GM18520 (cell line): ENCODE measurements around the gene PPP1R3G.

ENCODE experiments used
- ATAC-seq: cut with Tn5 transposase; IDR thresholded peaks from one replicate; pipeline ENCODE4 v1.9.1; 2021; ENCODE audit not compliant: unreplicated experiment

Gene PPP1R3G

DNA sequence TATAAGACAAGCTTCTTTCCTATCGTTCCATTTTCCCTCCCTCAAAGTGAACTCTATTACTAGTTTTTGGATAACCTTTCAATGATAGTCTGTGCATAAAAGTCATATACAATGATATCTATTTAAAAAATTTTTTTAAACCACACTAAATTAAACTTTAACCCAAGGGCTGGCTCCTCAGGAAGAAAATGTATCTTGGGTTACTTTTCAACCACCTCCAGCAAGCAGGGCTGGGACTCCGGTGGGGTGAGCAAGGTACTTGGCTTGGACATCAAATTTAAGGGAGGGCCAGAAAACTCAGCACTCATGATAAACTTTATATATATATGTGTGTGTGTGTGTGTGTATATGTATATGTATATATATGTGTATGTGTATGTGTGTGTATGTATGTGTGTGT lies 13.9 kb upstream of the PPP1R3G start:
- ATAC-seq: no peak

DNA sequence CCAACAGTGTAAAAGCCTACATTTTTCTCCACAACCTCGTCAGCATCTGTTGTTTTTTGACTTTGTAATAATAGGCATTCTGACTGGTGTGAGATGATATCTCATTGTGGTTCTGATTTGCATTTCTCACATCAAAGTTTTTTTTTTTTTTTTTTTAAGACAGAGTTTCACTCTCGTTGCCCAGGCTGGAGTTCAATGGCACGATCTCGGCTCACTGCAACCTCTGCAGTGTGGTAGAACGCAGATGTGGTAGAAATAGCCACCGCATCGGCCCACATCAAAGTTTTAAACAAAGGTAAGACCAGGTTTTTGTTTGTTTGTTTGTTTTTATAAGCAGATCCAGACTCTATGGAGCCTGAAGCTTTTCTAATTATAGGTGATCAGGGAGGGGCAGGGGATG lies 12.7 kb upstream of the PPP1R3G start:
- no peak for ATAC-seq

DNA sequence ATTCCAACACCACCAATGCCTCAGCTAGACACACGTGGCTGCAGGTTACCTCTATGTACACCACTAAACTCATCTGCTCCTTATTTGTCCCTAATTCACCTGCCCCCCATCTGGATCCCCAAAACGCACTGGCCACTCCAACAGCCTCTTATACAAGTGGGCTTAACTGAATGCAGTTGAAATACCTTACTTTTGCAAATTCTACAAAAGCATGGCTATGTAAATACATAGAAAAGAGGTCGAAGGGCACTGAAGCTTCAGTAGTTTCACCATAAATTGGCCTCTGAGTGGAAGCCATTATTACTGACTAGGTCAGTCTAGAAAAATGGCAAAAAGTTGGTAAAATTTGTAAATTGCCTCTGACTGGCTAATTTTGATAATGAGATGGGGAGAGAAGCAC lies 11.1 kb upstream of the PPP1R3G start:
- no peak for ATAC-seq

DNA sequence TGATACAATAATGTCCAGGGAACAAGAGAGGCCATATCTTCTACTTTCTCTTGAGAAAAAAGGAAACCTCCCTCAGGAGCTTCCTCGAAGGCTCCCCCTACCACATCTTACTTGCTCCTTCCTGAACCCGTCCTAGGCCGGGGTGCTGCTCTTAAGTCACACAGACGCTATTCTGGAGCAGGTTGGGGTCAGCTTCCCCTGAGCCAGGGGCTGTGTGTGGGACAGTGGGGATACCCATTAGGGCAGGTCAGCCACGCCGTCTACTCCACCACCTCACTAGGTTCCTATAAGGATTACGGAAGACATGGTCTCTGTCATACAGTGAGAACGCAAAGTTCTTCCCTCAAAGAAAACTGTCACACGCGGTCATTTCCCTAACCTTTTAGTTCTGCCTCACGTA lies 8.2 kb upstream of the PPP1R3G start:
- ATAC-seq: no peak

DNA sequence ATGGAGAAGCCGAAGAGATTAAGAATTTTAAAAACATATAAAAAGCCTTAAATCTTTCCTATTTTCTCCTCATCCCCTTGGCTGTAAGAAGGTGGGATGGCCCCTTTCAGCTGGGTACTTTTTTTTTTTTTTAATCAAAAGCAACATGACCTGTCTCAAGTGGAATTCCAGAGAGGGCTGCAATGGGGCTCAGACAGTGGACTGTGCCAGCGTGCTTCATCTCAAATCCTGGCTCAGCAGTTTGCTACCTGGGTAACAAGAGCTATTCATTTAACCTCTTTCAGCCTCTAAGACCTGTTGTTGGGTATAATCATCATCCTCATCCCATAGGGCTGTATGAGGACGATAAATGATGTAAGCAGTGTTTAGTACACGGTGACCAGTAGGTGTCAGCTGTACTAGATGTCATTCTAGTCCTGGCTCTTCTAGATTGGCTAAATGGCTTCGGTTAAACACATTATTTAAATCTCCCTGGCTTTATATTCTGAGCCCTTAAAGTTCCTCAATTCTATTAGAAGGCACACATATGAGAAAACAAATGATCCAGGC lies 6.9 kb upstream of the PPP1R3G start:
- ATAC-seq: no peak

DNA sequence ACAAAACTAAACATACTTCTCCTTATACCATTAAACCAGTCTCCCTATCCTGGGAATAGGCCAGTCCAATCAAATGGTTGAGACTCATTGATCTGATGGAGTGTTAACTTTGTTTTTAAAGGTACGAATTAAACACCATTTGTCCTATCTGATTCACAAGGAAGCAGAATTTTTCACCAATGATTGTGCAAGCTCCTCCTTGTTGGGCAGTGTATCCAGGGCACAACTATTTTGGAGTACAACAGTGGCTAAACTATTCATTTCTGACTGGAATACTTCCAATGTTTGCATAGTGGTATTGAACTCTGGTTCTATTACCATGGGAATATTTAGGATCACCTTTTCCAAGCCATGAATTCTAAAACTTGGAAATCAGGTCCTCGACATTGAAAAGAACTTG lies 5.4 kb upstream of the PPP1R3G start:
- ATAC-seq: no peak

DNA sequence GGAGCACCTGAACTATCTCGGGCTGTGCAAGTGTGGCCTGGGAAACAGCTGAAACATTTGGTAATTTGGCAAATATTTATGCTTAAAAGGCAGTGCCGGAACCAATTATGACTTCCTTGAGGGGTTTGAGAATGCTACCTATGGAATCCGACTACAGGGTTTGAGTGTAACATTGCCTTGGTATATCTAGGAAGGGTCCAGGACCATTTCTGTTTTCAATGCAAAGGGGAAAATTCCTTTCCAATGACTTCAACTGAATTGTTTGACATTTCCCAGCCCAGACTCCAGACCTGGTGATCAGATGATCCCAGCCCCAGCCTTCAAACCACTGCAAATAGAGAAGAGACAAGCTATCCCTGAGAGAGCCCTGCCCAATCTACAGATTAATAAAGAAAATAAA lies 4.6 kb upstream of the PPP1R3G start:
- ATAC-seq: no peak

DNA sequence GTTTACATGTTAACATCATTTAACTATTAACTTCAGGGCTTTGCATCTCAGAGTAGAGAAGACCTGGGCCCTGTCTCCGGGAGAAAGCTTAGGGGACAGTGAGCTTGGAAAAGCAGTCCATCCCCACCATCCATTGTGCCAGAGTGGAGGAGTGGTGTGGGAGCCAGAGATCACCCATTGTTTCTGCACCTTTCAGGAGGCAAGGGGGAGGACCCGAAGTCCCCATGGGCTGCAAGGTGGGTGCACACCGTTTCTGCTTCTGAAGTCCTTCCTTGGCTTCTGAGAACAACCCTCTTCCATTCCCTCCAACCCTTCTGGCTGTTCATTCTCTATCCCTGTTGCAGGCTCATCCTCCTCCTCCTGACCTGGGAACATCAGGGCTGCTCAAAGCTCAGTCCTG lies 4.0 kb upstream of the PPP1R3G start:
- no peak for ATAC-seq

DNA sequence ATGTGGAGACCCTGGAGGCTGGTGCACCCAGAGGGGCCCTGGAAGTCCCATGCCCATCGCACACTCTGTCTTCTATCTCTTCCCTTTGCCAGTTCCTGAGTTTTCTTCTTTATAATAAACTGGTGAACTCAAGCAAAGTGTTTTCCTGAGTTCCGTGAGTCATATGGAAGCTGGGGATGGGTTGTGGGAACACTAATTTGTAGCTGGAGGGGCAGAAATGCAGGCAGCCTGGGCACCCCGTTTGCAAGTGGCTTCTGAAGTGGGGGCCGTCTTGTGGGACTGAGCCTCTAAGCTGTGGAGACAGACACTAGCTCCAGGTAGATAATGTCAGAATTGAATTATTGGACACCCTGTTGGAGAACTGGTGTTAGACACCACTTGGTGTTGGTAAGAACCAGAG lies 3.2 kb upstream of the PPP1R3G start:
- no peak for ATAC-seq

DNA sequence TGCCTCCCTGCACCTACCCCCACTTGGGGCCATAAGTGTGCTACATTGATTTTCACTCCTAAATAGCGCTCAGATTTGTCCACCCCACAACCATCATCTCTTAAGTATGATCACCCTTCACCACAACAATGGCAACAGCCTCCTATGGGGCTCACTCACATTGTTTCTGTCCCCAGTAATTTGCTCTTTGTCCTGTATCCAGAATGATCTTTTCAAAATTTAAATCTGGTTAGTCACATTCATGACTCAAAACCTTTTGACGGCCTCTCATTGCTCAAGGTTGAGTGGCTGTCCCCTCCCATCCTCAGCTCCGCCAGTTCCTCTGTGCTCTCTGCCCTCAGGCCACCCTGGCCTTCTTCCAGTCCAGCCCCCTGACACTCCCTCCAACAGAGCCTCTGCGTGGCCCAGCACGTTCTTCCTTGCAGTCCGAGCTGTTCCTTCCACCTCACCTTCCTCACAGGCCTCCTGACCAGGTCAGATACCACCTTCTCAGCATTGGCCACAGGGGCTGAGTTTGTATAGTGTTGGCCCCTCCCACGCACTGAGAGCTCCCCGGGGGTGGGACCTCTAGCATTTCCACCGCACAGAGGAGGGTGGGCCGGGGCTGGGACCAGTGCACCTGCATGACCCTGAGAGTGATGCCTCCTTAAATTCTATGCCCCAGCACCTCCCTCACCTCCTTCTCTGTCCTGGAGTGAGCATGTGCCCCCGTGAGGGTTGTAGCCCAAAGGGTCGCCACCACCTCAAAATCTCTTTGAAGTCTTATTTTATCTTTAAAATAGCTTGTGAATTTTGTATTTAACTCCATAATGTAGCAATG lies 2.4 kb upstream of the PPP1R3G start:
- ATAC-seq: no peak

DNA sequence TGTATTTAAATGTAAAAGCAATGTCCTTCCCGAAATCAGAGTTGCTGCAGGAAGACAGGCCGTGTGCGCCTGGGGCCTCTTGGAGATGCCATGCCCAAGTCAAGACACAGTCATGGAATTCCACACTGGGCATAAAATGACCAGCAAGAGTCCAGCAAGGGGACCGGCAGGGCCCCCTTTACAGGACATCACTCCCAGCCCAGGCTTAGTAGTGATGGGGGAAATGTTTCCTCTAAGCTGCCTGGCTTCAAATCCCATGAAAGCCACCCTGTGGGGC lies 1.9 kb upstream of the PPP1R3G start:
- ATAC-seq: no peak

DNA sequence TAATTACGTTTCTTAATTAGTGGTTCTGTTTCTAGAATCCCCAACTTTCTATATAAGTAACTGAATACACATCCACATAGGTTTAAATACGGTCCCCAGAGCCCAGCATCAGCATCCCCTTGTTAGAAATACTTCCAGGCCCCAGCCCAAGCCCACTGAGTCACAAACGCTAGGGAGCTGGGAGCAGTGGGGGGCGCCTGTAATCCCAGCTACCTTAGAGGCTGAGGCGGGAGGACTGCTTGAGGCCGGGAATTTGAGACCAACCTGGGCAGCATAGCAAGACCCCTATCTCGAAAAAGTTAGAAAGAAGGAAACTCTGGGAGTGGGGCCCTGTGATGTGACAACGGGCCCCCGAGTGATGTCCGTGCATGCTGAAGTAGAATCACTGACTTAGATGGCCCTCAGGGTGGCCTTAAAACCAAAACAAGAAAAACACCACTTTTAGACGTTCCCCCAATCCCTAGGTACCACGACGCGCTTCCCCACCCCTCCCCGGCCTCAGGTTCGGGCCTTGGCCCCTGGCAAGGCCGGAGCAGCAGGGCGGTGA lies 1.3 kb upstream of the PPP1R3G start:
- ATAC-seq: no peak

DNA sequence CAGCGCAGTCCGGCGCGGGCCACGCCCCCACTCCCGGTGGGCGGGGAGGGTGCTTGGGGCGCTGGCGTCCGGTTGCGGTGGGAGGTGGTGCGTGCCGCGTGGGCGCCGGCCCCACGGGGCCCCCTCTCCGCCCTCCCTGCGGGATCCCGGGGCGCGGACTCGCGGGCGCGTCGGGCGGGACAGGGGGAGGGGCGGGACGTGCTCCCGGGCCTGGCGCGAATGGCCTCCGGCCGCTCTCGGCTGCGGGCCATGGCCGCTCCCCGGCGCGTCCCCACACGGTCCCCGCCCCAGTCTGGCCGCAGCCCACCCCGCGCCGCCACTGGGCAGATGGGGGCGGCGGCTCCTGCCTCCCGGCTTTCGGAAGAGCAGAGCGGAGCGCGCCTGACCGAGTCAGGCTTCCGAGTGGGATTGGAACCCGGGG lies 771 bp upstream of the PPP1R3G start:
- no peak for ATAC-seq

DNA sequence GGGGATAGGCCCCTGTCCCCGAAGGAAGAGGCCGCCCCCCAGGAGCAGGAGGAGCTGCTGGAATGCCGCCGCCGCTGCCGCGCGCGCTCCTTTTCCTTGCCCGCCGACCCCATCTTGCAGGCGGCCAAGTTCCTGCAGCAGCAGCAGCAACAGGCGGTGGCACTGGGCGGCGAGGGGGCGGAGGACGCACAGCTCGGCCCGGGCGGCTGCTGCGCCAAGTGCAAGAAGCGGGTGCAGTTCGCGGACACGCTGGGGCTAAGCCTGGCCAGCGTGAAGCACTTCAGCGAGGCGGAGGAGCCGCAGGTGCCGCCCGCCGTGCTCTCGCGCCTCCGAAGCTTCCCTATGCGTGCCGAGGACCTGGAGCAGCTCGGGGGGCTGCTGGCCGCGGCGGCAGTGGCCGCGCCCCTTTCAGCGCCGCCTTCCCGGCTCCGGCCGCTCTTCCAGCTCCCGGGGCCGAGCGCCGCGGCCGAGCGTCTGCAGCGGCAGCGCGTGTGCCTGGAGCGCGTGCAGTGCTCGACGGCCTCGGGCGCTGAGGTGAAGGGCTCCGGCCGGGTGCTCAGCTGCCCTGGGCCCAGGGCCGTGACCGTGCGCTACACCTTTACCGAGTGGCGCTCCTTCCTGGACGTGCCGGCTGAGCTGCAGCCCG lies 630 bp downstream of the PPP1R3G start:
- ATAC-seq: no peak

DNA sequence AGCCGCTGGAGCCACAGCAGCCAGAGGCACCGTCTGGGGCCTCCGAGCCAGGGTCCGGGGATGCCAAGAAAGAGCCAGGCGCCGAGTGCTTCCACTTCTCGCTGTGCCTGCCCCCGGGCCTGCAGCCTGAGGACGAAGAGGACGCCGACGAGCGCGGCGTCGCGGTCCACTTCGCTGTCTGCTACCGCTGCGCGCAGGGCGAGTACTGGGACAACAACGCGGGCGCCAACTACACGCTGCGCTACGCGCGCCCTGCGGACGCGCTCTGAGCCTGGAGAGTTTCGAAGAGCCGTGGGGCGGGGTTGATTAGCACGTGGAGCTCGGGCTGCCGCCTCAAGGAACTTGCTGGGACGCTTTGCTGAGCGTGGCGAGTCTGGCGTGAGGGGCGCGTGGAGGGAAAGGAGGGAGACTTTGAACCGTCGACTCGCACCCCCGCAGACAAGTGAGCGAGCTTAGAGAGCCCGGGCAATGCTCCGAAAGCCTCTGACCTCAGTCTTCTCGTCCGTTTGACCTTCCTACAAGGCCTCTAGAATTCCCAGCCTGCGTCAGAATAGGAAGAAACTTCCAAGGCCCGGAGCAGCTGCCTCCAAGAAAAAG lies 1.3 kb downstream of the PPP1R3G start:
- ATAC-seq: no peak

DNA sequence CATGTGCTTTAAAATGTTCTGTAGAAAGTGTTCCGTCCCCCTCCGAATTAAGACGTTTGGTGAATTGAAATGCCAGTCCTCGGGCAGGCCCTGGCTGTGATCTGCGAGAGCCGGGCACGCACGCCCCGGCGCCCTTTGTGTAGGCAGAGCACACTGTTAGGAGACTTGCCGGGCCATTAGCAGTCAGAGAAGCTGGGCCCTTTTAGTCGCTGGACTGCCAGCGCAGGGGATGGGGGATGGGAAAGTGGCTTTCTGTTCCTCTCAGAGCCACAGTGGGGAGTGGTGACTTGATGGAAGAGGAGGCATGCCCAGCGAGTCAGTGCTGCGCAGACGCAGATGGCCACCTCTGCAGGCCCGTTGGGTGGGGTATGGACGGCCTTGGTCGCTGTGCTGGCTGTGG lies 2.2 kb downstream of the PPP1R3G start:
- no peak for ATAC-seq

DNA sequence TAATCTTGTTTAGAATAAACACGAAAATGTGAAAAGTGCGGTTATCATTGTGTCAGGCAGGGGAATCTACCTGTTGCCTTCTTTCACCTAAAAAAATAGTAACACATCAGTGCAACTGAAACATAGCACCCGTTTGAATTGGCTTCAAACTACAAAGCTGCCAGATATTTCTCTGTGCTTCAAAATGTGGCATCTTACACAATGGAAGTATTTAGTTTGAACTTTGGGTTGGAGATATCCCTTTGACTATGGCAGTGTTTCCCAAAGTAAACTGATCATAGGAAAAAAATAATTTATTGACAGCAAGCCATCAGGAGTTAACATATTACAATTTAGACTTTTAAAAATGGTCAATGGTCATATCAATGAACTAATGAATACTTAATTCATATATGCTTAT lies 3.6 kb downstream of the PPP1R3G start:
- no peak for ATAC-seq

DNA sequence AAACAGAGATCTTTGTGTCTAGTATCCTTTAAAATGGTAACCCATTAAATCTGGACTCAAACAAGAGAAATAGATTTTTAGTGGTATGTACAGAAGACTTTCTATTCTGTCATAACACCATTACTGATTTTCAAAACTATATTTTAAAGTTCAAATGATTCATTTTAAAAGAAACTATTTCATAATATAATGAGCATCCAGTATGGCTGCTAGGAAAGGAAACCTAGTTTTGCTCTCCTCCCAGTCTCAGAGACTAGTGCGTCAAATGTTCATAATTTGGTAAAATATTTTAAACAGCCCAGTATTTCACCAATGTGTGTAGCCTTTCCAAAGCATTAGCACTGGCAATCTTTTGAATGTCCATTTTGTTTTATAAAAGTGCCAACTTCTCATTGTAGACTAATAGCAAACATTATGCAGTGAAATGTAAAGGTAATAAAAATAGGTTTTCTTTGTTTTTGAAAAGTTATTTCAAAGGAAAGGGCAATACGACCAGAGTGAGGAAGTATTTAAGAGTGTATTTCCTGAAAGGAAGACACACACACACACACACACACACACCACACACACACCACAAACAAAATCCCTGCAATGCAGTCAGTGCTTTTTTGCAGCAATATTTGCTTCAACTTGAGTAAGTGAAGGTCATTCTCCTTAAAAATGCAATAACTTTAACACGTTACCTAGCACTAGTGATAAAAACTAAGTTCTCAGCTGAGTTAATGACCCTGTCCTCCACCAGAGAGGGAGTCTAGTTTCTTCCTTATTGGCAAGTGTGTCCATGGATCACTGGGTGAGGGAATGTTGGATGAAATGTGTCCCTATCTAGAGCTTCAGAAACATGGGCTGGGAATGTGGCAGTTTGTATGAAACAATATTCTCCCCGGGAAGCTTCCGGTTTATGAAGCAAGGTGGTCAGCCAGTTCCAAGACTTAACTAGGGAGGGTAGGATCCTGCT lies 4.6 kb downstream of the PPP1R3G start:
- no peak for ATAC-seq

DNA sequence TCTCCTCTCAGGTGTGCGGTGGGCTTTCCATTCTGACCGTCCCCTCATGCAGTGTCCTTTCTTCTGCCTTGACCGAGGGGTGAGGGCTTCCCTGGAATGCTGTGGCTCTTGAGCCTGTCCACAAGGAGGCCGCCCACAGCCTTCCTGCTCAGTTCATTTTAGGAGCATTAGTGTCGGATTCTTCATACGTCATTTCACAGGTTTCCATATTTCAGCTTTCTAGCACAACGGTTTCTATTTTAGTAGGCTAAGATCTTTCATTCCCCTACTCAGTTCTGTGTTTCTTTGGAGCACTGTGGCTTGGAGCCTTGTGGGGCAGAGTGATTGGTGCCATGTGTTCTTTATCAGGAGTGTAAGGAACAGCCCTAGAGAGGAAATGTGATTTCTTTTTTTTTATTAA lies 5.5 kb downstream of the PPP1R3G start:
- ATAC-seq: no peak

DNA sequence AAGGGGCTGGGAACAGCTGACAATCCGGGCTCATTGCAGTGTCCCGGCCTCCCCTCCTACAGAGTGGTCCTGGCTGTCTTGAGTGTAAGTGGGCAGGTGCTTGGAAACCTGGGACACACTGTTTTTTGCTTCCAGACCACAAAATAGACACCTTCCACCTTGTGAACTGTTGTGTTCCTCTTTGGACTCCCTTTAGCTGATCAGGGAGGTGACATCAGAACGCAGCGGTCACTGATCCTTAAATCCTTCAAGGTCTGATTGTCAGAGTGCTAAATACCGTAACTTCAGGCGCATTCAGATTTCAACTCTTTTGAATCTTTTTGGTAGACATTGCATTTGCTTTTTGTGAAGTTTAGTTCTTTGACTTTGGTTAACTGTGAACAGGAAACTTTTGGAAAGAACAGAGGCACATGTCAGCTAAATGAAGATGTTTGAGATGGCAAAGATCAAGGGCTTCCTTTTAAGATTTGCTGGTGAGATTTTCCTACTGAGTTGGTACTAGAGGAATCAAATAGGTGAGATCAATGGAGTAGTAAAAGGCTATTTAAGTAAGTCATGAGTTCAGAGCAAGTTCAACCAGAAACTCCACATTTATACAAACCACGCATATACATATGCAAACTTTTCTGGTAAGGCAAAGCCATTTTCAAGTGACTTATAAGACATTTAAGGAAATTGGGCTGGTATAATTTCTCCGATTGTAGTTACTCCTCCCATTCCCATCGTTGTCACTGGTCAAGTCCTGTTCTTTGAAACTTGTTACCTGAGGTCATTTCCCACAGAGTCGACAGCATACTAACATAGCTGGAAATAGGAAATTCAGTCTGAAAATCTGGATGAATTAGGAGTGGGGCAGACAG lies 6.3 kb downstream of the PPP1R3G start:
- ATAC-seq: no peak
